ENCODE results near the gene ERC2.
A peak's percentile ranks its signal among the peaks of the same experiment; 100 is the strongest.

ERC2 gene

GRCh38 chr3:56180433-56180832 lies 287.8 kb downstream of the ERC2 start:
- TF ChIP-seq MYC (IDR thresholded peaks at IDR 0.05; ENCODE audit: low read depth, low read length) (no peak), MAX (IDR thresholded peaks at IDR 0.05; ENCODE audit: low read depth, low read length) (no peak), CTCF (IDR thresholded peaks at IDR 0.05; ENCODE audit: low read depth, low read length) (no peak), POLR2A (IDR thresholded peaks at IDR 0.05; ENCODE audit: extremely low read depth, insufficient read length) (no peak)
- no peak overlapping the region for H3K4me3 ChIP-seq (ENCODE audit: low read depth, low read length)
- DNase-seq (ENCODE audit: low read depth): no peak

GRCh38 chr3:56173601-56174000 lies 294.7 kb downstream of the ERC2 start:
- TF ChIP-seq MYC (IDR thresholded peaks at IDR 0.05; ENCODE audit: low read depth, low read length): no peak
- no peak for TF ChIP-seq MAX (IDR thresholded peaks at IDR 0.05; ENCODE audit: low read depth, low read length)
- no peak for TF ChIP-seq POLR2A (IDR thresholded peaks at IDR 0.05; ENCODE audit: extremely low read depth, insufficient read length)
- no peak for TF ChIP-seq CTCF (IDR thresholded peaks at IDR 0.05; ENCODE audit: low read depth, low read length)
- no peak for DNase-seq (ENCODE audit: low read depth)
- H3K4me3 ChIP-seq (ENCODE audit: low read depth, low read length): no peak overlapping the region

- no peak for DNase-seq (ENCODE audit: low read depth)
- no peak overlapping the region for H3K4me3 ChIP-seq (ENCODE audit: low read depth, low read length)
- TF ChIP-seq MAX (IDR thresholded peaks at IDR 0.05; ENCODE audit: low read depth, low read length) (no peak), POLR2A (IDR thresholded peaks at IDR 0.05; ENCODE audit: extremely low read depth, insufficient read length) (no peak), CTCF (IDR thresholded peaks at IDR 0.05; ENCODE audit: low read depth, low read length) (no peak), MYC (IDR thresholded peaks at IDR 0.05; ENCODE audit: low read depth, low read length) (no peak)
These were observed 303.8 kb downstream of the ERC2 start for GRCh38 chr3:56164436-56164835.

GRCh38 chr3:56157693-56158362 lies 310.4 kb downstream of the ERC2 start:
- H3K4me3 ChIP-seq (ENCODE audit: low read depth, low read length): no peak overlapping the region
- peak; percentile 90 for DNase-seq (ENCODE audit: low read depth)
- no peak for TF ChIP-seq POLR2A (IDR thresholded peaks at IDR 0.05; ENCODE audit: extremely low read depth, insufficient read length)
- TF ChIP-seq MAX (IDR thresholded peaks at IDR 0.05; ENCODE audit: low read depth, low read length): peak; percentile 82
- peak; percentile 82 for TF ChIP-seq MYC (IDR thresholded peaks at IDR 0.05; ENCODE audit: low read depth, low read length)

- peak; percentile 25 for DNase-seq (ENCODE audit: low read depth)
- TF ChIP-seq POLR2A (IDR thresholded peaks at IDR 0.05; ENCODE audit: extremely low read depth, insufficient read length): no peak
- TF ChIP-seq MAX (IDR thresholded peaks at IDR 0.05; ENCODE audit: low read depth, low read length): no peak
- no peak for TF ChIP-seq CTCF (IDR thresholded peaks at IDR 0.05; ENCODE audit: low read depth, low read length)
- TF ChIP-seq MYC (IDR thresholded peaks at IDR 0.05; ENCODE audit: low read depth, low read length): no peak
These were observed 314.0 kb downstream of the ERC2 start for GRCh38 chr3:56154297-56154696.

GRCh38 chr3:56147354-56147753 lies 320.9 kb downstream of the ERC2 start:
- TF ChIP-seq MAX (IDR thresholded peaks at IDR 0.05; ENCODE audit: low read depth, low read length) (no peak), POLR2A (IDR thresholded peaks at IDR 0.05; ENCODE audit: extremely low read depth, insufficient read length) (no peak), CTCF (IDR thresholded peaks at IDR 0.05; ENCODE audit: low read depth, low read length) (no peak), MYC (IDR thresholded peaks at IDR 0.05; ENCODE audit: low read depth, low read length) (no peak)
- H3K4me3 ChIP-seq (ENCODE audit: low read depth, low read length): no peak overlapping the region
- no peak for DNase-seq (ENCODE audit: low read depth)

More at GRCh38 chr3:56154297-56154696, 314.0 kb downstream of the ERC2 start:
- no peak overlapping the region for H3K4me3 ChIP-seq (ENCODE audit: low read depth, low read length)

Data from NB4 (cell line).